Glomerular visceral epithelial cell (primary cell): ENCODE results near the gene NEURL1B.
"Not testable (repeated sequence)": the region's sequence is repeated elsewhere in the genome, so short reads cannot be mapped to it uniquely, and the experiment has no call there.

Source experiments
- DNase-seq: peaks from one replicate; pipeline ENCODE4 v3.0.0-alpha.2; 2016; ENCODE audit errors: extremely low spot score

The NEURL1B gene

DNA sequence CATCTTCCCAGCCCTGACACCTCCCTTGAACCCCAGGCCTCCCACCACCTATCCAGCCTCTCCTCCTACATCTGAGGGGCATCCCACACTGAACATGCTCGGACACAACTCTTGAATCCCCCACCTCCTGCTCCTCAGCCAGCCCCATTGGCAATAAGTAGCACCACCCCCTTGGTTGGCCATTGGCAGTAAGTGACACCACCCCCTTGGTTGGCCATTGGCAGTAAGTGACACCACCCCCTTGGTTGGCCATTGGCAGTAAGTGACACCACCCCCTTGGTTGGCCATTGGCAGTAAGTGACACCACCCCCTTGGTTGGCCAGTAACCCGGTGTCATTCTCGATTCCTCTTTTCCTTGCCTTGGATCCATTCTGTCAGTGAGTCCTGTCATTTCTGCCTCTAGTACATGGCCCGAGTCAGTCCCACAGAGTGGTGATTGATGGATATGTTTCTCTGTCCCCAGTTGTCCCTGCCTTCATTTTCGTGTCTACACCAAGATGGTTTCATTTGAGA is 37.4 kb downstream of the NEURL1B start:
- DNase-seq: not testable (repeated sequence)

DNA sequence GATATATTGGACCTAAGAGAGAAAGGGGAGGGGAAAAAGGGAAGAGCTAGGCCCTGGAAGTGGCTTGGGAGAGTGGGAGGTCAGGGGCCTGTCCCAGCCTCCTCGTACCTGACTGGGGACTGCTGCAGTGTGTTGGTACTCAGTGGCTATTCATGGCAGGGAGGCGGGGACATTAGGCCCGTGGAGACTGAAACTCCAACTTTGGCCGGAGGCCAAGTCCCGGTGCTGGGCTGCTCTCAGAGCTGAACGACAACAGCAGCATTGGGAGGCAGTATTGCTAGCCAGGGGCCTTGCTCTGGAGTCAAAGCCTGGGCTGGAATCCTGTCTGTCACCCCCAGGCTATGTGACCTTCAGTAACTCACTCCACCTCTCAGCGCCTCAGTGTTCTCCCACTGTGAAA is 37.8 kb downstream of the NEURL1B start:
- no peak for DNase-seq

DNA sequence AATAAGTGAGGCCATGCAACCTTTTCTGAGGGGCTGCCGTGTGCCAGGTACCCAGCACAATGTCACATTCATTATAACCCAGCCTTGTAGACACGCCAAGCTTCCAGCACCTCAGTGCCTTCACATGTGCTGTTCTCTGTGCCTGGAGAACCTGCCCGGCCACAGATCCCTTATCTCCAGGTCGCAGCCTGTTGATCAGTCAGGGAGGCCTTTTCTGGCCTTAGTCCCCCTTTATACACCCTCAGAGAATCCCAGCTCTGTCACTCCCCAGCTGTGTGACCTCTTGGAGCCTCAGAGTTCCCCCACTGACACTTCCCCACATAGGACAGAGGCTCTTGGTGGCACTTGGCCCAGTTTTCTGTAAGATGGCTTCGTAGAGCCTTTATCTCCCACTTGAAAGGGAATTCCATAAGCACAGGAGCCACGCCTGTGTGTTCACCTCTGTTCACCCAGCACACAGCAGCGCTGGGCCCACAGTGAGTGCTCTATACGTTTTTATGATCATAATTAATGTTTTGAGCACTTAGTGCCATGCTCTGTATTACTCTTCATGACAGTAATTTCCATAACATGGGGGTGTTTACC is 38.7 kb downstream of the NEURL1B start:
- DNase-seq: no peak

DNA sequence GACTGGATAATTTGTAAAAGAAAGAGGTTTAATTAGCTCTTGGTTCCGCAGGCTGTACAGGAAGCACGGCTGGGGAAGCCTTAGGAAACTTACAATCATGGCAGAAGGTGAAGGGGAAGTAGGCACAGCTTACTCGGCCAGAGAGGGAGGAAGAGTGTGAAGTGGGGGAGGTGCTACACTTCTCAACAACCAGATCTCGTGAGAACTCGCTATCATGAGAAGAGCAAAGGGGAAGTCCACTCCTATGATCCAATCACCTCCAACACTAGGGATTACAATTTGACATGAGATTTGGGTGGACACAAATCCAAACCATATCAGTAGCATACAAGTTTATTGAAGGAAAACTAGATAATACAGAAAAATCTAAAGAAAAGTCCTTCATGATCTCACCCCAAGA is 39.9 kb downstream of the NEURL1B start:
- DNase-seq: no peak

DNA sequence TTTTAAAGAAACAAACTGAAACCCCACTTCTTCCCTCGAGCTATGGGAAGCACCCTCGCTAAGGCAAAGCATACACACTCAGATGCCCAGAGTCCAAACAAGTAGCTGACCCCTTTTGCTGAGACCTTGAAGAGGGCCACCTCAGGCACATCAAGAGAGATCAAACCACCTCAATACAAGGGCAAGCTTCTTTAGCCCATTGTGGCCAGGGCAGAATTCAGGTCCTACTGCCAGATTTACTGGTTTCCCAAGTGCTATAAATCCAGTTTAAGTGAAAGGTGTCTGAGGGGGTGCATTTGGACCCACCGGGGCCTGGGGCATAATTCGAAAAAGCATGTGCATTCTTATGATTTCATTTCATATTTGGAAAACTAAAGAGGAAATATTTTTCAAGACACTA is 40.4 kb downstream of the NEURL1B start:
- no peak for DNase-seq

DNA sequence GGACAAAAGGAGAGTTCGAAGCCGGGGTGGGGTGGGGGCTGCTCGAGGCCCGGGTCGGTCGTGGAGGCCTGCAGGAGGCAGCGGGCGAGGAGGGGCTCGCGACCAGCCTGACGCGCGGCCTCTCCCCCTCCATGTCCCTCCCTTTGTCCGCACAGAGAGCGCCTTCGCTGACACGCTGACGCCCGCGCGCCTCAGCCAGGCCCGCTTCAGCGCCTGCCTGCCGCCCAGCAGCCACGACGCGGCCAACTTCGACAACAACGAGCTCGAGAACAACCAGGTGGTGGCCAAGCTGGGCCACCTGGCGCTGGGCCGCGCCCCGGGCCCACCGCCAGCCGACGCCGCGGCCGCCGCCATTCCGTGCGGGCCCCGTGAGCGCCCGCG is 42.2 kb downstream of the NEURL1B start:
- DNase-seq: no peak

DNA sequence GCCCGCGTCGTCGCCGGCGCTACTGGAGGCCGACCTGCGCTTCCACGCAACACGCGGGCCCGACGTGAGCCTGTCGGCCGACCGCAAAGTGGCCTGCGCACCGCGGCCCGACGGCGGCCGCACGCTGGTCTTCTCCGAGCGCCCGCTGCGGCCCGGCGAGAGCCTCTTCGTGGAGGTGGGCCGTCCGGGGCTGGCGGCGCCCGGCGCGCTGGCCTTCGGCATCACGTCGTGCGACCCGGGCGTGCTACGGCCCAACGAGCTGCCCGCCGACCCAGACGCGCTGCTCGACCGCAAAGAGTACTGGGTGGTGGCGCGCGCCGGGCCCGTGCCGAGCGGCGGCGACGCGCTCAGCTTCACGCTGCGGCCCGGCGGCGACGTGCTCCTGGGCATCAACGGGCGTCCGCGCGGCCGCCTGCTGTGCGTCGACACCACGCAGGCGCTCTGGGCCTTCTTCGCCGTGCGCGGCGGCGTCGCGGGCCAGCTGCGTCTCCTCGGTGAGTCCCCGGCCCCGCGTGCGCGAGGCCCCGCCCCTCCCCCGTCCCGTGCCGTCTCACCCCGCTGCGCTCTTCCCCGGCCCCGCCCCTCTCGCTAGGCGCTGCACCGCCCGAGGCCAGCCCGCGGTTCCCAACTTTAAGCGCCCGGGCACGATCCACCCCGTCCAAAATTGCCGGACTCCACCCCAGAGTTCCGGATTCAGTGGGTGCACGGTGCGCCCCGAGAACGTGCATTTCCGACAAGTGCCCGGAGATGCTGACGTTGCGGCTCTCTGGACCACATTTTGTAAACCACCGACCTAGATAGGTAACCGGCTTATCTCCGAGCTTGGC is 42.8 kb downstream of the NEURL1B start:
- DNase-seq: no peak

DNA sequence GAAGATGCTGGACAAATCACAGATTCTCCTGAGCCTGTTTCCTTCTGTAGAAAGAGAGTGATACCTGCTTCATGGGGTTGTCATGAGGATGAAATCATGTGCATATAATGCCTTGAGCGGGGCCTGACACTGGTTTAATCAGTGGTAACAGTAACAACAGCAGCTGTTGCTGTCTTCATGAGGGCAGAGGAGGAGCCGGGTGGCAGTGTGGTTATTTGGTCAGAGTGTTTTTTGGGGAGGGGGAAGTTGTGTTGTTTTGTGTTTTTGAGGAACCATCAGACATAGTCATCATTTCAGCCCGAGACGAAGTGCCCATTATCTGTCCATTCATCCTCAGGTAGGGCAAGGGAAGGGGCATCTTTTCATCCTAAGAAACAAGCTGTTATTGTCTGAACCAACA is 44.0 kb downstream of the NEURL1B start:
- DNase-seq: no peak

DNA sequence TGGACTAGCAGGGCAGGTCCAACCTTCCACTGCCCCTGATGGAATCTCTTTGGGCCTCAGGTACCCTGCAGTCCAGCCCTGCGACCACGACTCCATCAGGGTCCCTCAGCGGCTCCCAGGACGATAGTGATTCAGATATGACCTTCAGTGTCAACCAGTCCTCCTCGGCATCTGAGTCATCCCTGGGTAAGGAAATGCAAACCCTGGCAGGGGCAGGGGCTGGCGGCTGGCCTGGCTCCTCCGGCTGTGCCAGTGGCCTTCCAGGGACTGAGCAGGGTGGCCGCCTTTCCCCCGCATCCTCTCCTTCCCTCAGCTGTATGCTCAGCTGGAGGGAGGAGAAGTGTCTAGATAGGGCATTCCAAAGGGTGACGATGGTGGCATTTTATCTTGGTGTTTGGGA is 45.0 kb downstream of the NEURL1B start:
- no peak for DNase-seq

DNA sequence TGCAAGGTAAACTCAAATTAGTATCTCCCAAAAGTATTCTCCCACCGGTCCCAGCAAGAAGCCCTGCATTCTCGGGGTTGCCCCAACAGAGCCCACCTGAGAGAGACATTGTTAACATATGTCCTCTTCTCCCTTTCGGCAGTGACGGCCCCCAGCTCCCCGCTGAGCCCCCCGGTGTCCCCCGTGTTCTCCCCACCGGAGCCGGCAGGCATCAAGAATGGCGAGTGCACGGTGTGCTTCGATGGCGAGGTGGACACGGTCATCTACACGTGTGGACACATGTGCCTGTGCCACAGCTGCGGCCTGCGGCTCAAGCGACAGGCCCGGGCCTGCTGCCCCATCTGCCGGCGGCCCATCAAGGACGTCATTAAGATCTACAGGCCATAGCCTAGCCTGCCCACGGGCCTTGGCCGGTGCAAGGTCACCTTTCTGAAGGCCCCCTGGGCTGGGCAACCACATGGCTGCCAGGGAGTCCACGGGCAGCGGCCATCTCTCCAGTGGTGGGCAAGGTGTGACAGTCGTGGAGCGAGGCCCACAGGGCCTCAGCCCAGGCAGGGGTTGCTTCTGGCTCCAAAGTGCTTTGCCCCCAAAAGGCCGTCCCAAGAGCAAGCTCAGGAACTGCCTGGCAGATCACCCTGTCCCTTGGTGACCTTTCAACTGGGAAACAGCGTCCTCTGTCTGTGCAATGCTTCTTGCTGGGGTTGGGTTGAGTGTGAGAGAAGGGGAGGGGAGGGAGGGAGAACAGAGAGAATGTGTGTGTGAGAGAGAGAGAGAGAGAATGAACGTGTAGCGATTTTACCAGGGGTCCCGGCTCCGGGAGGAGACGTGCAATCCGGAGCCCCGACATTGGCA is 45.7 kb downstream of the NEURL1B start:
- DNase-seq: no peak

DNA sequence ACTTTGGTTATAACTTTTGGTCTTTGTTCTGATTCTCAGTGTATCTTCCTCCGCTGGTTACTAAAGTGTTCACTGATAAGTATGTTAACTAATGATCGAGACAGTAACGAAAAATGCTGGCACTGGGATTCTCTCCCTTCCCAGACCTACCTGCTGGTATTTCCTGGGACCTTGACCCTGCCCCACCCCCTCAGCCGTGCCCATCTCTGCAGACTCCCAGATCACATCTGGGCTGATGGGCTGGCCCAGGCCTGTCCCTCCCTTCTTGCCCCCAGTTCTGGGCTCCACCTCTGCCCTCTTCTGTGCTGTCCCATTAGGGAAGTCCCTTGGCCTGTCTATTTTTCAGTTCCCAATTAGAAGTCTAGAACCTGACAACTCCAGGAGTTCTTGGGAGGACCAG is 46.9 kb downstream of the NEURL1B start:
- no peak for DNase-seq

DNA sequence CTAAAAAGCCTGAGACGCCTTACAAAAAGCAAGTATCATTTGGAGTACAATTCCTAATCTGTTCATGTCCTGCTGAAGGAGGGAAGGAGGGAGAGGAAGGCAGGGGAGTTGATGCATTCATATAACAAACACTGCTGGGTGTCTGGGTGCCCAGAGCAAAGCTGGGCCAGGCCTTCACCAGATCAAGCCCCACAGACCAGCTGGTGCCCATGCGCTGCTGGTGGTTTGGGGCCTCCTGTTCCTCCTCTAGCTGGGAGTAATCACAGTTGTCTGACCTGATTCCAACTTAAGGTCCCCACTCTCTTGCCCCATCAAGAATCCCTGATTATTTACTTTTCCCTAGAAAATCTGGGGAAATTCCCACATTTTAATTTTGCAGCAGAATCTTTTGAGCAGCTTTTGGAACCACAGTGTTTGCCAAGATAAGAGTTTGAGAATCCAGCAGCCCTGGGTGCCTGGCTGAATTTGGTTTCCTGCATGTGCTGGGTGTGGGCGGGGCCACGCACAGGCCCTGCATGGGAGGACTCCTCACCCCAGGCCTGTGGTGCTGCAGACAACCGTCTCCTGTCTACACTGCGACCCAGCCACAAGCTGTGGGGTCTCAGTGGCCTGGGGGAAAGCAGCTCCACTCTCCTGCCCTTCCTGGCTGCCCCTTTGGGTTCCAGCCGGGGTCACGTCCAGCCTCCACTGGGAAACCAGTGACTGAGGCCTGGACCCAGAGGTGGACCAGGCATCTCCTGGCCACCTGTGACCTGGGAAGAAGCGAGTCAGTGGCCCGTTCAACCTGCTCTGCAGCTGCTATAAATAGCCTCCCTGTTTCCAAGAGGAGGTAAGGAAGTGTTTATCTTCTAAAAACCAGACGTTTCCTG is 47.5 kb downstream of the NEURL1B start:
- DNase-seq: no peak

DNA sequence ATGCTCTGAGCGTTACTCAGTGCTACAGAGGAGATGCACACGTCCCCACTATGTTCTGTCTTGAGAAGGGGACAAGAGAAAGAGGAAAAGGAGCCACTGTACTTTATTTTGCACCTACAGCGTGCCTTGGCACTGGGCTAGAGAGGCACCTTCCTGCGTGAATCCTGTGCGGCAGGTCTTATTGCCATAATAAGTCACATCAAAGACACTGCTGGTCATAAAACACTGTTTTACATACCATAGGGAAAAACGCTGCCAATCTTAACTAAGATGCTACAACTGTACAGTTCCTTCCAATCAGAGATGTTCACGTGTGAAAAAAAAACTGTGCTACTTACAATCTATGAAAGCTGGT is 48.1 kb downstream of the NEURL1B start:
- no peak for DNase-seq

DNA sequence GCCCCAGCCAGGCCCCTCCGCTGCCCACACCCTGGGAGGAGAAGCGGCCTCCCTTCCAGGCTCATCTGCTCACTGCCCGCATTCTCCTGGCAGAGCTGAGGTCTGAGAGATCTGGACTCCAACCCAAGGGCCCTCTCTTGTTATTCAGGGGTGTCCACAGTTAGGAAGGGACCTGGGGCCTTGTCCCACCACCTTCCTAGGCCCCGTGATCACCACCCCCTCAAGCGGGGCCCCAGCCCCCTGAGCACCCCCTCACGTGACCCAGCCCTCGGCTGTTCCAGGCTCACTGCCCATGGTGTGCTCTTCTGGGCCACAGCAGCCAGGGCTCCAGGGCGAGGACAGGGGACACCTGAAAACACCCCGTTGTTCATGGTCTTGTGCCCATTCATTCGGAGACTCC is 48.7 kb downstream of the NEURL1B start:
- DNase-seq: no peak

DNA sequence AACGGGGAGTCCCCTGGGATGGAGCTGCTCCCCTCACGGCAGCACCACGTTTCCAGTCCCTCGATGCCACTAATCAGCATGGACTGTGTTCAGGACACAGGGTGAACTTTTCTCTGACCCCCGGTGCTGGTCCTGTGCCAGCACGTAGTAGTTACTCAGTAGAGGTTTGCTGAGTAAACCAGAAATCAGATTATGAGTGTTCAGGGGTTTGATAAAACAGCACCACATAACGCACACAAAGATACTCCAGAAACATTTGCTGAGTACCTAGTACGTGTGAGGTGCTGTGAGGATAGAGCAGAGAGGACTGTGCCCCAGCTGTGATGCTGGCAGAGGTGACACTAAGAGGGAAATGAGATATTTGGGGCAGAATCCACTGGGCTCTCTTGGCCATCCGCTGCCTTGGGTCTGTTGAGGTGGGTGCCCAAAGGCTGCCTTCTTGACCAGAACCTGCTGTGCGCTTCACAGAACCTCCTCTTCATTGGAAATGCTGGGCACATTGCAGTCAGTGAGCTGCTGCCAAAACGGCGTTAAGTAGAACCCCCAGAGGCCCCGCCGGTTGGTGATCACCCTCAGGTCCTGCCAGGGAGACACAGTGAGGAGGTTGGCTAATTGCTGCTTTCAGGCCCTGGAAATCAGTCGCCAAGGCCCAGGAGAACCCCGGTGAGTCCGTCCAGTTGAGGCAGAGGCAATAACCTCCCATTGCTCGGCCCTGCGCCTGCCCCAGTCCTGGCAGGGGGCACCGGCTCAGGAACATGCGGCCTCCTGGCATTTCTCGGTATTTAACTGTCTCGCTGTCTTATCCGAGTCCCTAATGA is 49.4 kb downstream of the NEURL1B start:
- no peak for DNase-seq

DNA sequence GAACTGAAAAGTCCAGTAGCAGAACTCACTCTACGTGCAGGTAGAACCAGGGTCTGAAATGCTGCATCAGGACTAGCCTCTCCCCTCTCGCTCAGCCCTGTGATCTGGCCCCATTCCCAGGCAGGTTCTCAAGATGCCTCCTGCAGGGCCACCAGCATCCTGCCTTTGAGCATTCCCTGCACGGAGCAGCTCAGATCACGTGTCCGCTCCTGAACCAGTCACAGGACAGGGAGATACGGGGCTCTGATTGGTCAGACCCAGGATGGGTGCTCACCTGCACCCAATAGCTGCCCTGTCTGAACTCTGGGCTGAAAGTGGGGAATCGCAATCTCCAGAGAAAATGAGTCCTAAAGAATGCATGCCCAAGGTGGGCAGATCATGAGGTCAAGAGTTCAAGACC is 50.8 kb downstream of the NEURL1B start:
- no peak for DNase-seq

DNA sequence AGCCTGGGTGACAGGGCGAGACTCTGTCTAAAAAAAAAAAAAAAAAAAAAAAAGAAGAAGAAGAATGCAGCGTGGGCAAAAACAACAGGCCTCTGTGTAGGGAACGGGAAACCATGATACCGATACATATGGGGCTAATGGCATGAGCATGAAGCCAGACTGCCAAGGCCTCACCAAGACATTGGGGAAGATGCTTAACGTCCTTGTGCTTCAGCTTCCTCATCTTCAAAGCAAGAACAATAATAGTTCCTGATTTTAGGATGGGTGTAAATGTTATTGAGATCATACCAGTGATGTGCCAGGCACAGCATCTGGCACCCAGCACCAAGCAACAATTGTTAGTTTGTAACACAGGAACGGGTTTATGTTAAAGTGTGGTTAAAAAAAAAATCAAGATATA is 51.4 kb downstream of the NEURL1B start:
- DNase-seq: no peak

DNA sequence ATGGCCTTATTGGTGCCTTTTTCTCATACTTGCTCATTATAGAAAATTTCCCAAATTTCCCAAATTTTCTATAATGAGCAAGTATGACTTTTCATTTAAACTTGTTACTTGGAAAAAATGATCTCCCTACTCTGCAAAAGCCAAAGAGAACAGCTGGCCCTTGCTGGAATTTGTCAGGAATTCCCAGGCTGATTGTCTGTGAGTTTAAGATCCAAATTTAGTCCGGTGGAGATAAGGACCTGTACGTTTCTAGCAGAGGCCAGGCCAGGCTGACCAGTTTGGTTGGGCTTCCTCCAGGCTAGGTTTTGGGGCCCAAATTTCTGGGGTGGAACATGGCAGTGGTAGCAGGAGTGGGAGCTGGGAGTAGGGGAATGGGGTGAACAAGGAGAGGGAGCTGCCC is 51.9 kb downstream of the NEURL1B start:
- DNase-seq: no peak

DNA sequence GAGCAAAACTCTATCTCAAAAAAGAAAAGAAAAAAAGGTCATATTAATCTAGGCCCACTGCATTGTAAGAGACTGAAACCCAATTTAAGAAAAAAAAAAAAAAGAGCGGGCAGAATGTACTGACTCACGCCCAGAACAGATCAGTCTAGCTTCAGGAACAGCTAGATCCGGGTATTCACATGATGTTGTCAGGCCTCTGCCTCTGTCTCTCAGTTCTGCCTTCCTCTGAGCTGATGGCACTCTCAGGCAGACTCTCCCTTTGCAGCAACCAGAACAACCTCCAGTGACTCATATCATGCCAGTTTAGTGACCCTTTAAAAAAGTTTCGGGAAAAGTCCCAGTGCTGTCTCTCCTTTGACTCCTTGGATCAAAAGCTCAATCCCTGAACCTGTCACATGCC is 53.0 kb downstream of the NEURL1B start:
- no peak for DNase-seq

DNA sequence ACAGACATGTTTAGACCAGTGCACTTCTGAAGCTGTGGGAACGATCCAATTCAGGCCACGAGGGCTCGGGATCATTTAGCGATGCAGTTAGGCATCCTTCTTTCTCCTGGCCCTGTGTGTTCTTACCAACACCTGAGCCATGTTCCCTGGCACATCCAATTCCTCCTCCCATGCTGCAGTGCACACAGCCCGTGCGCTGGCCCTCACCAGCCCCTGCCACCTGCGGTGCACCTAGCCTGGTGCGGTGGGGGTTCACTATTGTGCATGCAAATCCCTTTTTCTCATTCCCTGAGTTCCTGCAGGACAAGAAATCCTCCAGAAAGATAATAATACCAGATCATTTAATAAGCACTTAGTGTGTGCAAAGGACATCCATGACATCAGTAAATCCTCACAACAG is 53.5 kb downstream of the NEURL1B start:
- DNase-seq: no peak
